Measurements from ENCODE around the gene TTBK2.

DNA sequence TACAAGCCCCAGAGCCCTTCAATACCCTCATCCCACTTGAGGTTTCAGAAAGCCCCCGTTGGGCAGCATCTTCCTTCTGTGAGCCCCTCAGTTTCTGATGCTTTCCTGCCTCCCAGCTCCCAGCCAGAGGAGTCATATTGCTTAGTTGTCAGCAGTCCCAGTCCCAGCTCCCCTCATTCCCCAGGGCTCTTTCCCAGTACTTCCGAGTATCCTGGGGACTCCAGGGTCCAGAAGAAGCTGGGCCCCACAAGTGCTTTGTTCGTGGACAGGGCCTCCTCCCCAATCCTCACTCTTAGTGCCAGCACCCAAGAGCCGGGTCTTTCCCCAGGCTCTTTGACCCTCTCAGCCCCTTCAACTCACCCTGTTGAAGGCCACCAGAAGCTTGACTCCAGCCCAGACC is 227.6 kb downstream of the TTBK2 start:
- TF ChIP-seq, protein P1, sequence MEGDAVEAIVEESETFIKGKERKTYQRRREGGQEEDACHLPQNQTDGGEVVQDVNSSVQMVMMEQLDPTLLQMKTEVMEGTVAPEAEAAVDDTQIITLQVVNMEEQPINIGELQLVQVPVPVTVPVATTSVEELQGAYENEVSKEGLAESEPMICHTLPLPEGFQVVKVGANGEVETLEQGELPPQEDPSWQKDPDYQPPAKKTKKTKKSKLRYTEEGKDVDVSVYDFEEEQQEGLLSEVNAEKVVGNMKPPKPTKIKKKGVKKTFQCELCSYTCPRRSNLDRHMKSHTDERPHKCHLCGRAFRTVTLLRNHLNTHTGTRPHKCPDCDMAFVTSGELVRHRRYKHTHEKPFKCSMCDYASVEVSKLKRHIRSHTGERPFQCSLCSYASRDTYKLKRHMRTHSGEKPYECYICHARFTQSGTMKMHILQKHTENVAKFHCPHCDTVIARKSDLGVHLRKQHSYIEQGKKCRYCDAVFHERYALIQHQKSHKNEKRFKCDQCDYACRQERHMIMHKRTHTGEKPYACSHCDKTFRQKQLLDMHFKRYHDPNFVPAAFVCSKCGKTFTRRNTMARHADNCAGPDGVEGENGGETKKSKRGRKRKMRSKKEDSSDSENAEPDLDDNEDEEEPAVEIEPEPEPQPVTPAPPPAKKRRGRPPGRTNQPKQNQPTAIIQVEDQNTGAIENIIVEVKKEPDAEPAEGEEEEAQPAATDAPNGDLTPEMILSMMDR (IDR thresholded peaks at IDR 0.05), result no peak
- TF ChIP-seq EZH2 (IDR thresholded peaks at IDR 0.05; ENCODE audit: borderline replicate concordance, insufficient read depth, low read depth, low read length, poor library complexity, severe bottlenecking), result no peak

Measured in B cell (primary cell).